SK-N-SH treated with all-trans-retinoic acid at 6 μM for 48 hours (cell line): Measurements from ENCODE around the gene RAD54L.

Experiments
- ATAC-seq: fragments of 200-7000 bp; cut with Tn5 transposase; 3 replicates; pipeline ENCODE4 v1.9.1; 2020; ENCODE audit warnings: mild to moderate bottlenecking, moderate library complexity
- BACH2 ChIP-seq: fragments of 250-450 bp; sonication (Bioruptor Pico); IDR thresholded peaks from 2 replicates; pipeline ENCODE4 v1.9.0; 2021; ENCODE audit warnings: mild to moderate bottlenecking, borderline replicate concordance
- CREB5 ChIP-seq: fragments of 250-450 bp; sonication (Bioruptor Pico); IDR thresholded peaks from 2 replicates; pipeline ENCODE4 v1.5.1; 2020; ENCODE audit warnings: low read depth, mild to moderate bottlenecking, moderate library complexity
- CSDC2 ChIP-seq: fragments of 250-450 bp; sonication (Bioruptor Pico); IDR thresholded peaks from 2 replicates; pipeline ENCODE4 v1.5.0; 2020; ENCODE audit warnings: mild to moderate bottlenecking, moderate library complexity
- ESRRG ChIP-seq: fragments of 250-450 bp; sonication (Bioruptor Pico); IDR thresholded peaks from 2 replicates; pipeline ENCODE4 v1.6.1; 2021; ENCODE audit warnings: mild to moderate bottlenecking
- GLIS3 ChIP-seq: fragments of 250-450 bp; sonication (Bioruptor Pico); IDR thresholded peaks from 2 replicates; pipeline ENCODE4 v1.5.0; 2020; ENCODE audit warnings: mild to moderate bottlenecking, moderate library complexity
- ISL1 ChIP-seq: fragments of 250-450 bp; sonication (Bioruptor Pico); IDR thresholded peaks from 2 replicates; pipeline ENCODE4 v2.1.2; 2022; ENCODE audit warnings: mild to moderate bottlenecking, moderate library complexity
- OSR1 ChIP-seq: fragments of 250-450 bp; sonication (Bioruptor Pico); IDR thresholded peaks from 2 replicates; pipeline ENCODE4 v1.8.0; 2022; ENCODE audit warnings: moderate library complexity, mild to moderate bottlenecking, inconsistent platforms
- PPARA ChIP-seq: fragments of 250-450 bp; sonication (Bioruptor Pico); IDR thresholded peaks from 2 replicates; pipeline ENCODE4 v1.5.0; 2020; ENCODE audit warnings: mild to moderate bottlenecking, borderline replicate concordance
- RARB ChIP-seq: fragments of 250-450 bp; sonication (Bioruptor Pico); IDR thresholded peaks from 2 replicates; pipeline ENCODE4 v1.8.0; 2021; ENCODE audit warnings: mild to moderate bottlenecking, moderate library complexity
- SNAI2 ChIP-seq: fragments of 250-450 bp; sonication (Bioruptor Pico); IDR thresholded peaks from 2 replicates; pipeline ENCODE4 v1.5.0; 2020; ENCODE audit warnings: mild to moderate bottlenecking, moderate library complexity
- TCF4 ChIP-seq: fragments of 250-450 bp; sonication (Bioruptor Pico); IDR thresholded peaks from 2 replicates; pipeline ENCODE4 v1.8.0; 2021; ENCODE audit warnings: mild to moderate bottlenecking, moderate library complexity, borderline replicate concordance
- TSHZ2 ChIP-seq: fragments of 250-450 bp; sonication (Bioruptor Pico); IDR thresholded peaks from 2 replicates; pipeline ENCODE4 v1.5.0; 2020; ENCODE audit warnings: mild to moderate bottlenecking, moderate library complexity
- ZC3H10 ChIP-seq: fragments of 250-450 bp; sonication (Bioruptor Pico); IDR thresholded peaks from 2 replicates; pipeline ENCODE4 v1.5.1; 2021; ENCODE audit warnings: mild to moderate bottlenecking, moderate library complexity
- ZFP3 ChIP-seq: fragments of 250-450 bp; sonication (Bioruptor Pico); IDR thresholded peaks from 2 replicates; pipeline ENCODE4 v1.5.0; 2020; ENCODE audit warnings: mild to moderate bottlenecking, moderate library complexity
- ZFP30 ChIP-seq: fragments of 450-650 bp; formaldehyde crosslinking; IDR thresholded peaks from 2 replicates; pipeline ENCODE4 v1.5.0; 2022; ENCODE audit warnings: mild to moderate bottlenecking, moderate library complexity
- ZNF565 ChIP-seq: fragments of 450-650 bp; formaldehyde crosslinking; conservative IDR thresholded peaks from 2 replicates; pipeline ENCODE4 v1.5.0; 2020; ENCODE audit warnings: low read depth, mild to moderate bottlenecking, moderate library complexity
- ZNF70 ChIP-seq: fragments of 450-650 bp; formaldehyde crosslinking; IDR thresholded peaks from 2 replicates; pipeline ENCODE4 v1.5.0; 2020; ENCODE audit warnings: mild to moderate bottlenecking, moderate library complexity
- ZNF8 ChIP-seq: fragments of 450-650 bp; formaldehyde crosslinking; IDR thresholded peaks from 2 replicates; pipeline ENCODE4 v1.5.0; 2020; ENCODE audit warnings: mild to moderate bottlenecking, moderate library complexity
- TF ChIP-seq, protein P1 (sequence below): fragments of 250-450 bp; sonication (Bioruptor Pico); IDR thresholded peaks from 2 replicates; pipeline ENCODE4 v1.8.0; 2020; ENCODE audit warnings: mild to moderate bottlenecking, moderate library complexity, borderline replicate concordance
- TF ChIP-seq, protein P2 (sequence below): fragments of 250-450 bp; sonication (Bioruptor Pico); IDR thresholded peaks from 2 replicates; pipeline ENCODE4 v1.8.0; 2021; ENCODE audit warnings: low read depth, mild to moderate bottlenecking, moderate library complexity, borderline replicate concordance
- TF ChIP-seq, protein P3 (sequence below): fragments of 250-450 bp; sonication (Bioruptor Pico); IDR thresholded peaks from 2 replicates; pipeline ENCODE4 v1.5.1; 2021; ENCODE audit warnings: mild to moderate bottlenecking, moderate library complexity

The RAD54L gene

GRCh38 chr1:46300673-46301405, 53.3 kb downstream of the RAD54L start:
- no peak for ATAC-seq
- TF ChIP-seq ZNF70 (CRISPR knock-in tag): no peak
- no peak for TF ChIP-seq ZFP3
- TF ChIP-seq ZFP30 (CRISPR knock-in tag): no peak
- TF ChIP-seq BACH2: no peak
- no peak for TF ChIP-seq SNAI2 (CRISPR knock-in tag)
- TF ChIP-seq ESRRG: no peak
- no peak for TF ChIP-seq CSDC2 (CRISPR knock-in tag)
- no peak for TF ChIP-seq ZNF565
- TF ChIP-seq ZNF8 (CRISPR knock-in tag): no peak
- TF ChIP-seq, protein P1, sequence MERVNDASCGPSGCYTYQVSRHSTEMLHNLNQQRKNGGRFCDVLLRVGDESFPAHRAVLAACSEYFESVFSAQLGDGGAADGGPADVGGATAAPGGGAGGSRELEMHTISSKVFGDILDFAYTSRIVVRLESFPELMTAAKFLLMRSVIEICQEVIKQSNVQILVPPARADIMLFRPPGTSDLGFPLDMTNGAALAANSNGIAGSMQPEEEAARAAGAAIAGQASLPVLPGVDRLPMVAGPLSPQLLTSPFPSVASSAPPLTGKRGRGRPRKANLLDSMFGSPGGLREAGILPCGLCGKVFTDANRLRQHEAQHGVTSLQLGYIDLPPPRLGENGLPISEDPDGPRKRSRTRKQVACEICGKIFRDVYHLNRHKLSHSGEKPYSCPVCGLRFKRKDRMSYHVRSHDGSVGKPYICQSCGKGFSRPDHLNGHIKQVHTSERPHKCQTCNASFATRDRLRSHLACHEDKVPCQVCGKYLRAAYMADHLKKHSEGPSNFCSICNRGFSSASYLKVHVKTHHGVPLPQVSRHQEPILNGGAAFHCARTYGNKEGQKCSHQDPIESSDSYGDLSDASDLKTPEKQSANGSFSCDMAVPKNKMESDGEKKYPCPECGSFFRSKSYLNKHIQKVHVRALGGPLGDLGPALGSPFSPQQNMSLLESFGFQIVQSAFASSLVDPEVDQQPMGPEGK (CRISPR knock-in tag): no peak
- no peak for TF ChIP-seq TSHZ2 (CRISPR knock-in tag)
- no peak for TF ChIP-seq ZC3H10 (CRISPR knock-in tag)
- no peak for TF ChIP-seq ISL1 (CRISPR knock-in tag)
- no peak for TF ChIP-seq CREB5 (CRISPR knock-in tag)
- TF ChIP-seq, protein P2, sequence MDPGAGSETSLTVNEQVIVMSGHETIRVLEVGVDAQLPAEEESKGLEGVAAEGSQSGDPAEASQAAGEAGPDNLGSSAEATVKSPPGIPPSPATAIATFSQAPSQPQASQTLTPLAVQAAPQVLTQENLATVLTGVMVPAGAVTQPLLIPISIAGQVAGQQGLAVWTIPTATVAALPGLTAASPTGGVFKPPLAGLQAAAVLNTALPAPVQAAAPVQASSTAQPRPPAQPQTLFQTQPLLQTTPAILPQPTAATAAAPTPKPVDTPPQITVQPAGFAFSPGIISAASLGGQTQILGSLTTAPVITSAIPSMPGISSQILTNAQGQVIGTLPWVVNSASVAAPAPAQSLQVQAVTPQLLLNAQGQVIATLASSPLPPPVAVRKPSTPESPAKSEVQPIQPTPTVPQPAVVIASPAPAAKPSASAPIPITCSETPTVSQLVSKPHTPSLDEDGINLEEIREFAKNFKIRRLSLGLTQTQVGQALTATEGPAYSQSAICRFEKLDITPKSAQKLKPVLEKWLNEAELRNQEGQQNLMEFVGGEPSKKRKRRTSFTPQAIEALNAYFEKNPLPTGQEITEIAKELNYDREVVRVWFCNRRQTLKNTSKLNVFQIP: no peak

- TF ChIP-seq CREB5 (CRISPR knock-in tag) (no peak), ESRRG (no peak), BACH2 (no peak), ZC3H10 (CRISPR knock-in tag) (no peak), SNAI2 (CRISPR knock-in tag) (no peak), ZNF565 (no peak), GLIS3 (CRISPR knock-in tag) (no peak), ZFP3 (no peak)
- TF ChIP-seq, protein P3, sequence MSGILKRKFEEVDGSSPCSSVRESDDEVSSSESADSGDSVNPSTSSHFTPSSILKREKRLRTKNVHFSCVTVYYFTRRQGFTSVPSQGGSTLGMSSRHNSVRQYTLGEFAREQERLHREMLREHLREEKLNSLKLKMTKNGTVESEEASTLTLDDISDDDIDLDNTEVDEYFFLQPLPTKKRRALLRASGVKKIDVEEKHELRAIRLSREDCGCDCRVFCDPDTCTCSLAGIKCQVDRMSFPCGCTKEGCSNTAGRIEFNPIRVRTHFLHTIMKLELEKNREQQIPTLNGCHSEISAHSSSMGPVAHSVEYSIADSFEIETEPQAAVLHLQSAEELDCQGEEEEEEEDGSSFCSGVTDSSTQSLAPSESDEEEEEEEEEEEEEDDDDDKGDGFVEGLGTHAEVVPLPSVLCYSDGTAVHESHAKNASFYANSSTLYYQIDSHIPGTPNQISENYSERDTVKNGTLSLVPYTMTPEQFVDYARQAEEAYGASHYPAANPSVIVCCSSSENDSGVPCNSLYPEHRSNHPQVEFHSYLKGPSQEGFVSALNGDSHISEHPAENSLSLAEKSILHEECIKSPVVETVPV (CRISPR knock-in tag): no peak
- peak; percentile 1; the same call in 1 of the 3 replicates for ATAC-seq
These were observed 53.8 kb downstream of the RAD54L start for GRCh38 chr1:46301406-46301807.

DNA sequence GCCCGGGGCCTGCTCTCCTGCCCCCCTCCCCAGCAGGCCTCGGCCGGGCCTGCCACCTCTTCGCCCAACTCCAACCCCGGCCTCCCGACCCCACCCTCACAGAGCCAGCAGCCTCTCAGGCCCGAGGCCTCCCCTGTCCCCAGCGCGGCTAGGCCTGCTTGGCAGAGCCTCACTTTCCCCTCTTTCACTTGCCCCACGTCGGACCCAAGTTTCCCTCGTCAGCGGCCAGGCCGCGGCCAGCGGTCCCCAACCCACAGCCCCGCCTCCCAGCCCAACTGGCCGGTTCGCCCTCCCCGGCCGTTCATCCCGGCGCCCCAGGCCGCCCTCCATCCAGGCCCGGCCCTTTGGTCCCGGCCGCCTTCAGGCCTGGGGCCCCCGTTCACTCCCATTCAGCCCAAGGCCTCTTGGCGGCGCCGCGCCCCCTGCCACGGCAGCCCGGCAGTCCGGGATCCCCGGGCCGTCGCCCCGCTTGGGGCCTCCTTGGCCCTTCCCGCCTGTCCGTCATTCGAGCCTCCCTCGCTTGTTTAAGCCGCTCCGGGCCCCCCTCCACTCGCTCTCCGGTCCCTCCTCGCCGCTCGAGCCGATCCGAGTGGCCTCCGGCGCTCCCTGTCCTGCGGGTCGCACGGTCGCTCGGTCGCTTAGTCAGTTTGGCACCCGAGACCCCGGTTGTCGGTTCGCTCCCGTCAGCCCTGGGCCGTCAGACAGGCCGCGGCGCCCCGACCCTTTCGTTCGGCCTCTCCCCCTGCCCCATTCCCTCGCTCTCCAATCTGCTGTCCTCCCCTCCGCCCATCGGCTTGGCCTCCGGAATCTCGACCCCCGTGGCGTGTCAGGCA, 54.5 kb downstream of the RAD54L start:
- peak; percentile 21 for ATAC-seq
- no peak for TF ChIP-seq ISL1 (CRISPR knock-in tag)
- TF ChIP-seq ZFP30 (CRISPR knock-in tag): no peak
- no peak for TF ChIP-seq TCF4 (CRISPR knock-in tag)
- no peak for TF ChIP-seq BACH2
- TF ChIP-seq, protein P3 (CRISPR knock-in tag): no peak
- TF ChIP-seq ZNF70 (CRISPR knock-in tag): no peak
- TF ChIP-seq OSR1 (CRISPR knock-in tag): no peak
- no peak for TF ChIP-seq GLIS3 (CRISPR knock-in tag)
- no peak for TF ChIP-seq SNAI2 (CRISPR knock-in tag)
- no peak for TF ChIP-seq PPARA (CRISPR knock-in tag)
- no peak for TF ChIP-seq ZFP3
- TF ChIP-seq CREB5 (CRISPR knock-in tag): no peak
- TF ChIP-seq ZNF8 (CRISPR knock-in tag): no peak
- no peak for TF ChIP-seq ESRRG
- TF ChIP-seq RARB: no peak
